Measurements from ENCODE around the gene ERH.

Gene ERH

GRCh38 chr14:69355154-69355597 lies 42.9 kb downstream of the ERH start:
- no peak for DNase-seq

- no peak for DNase-seq
Measured at GRCh38 chr14:69354383-69355153, 43.5 kb downstream of the ERH start.

DNA sequence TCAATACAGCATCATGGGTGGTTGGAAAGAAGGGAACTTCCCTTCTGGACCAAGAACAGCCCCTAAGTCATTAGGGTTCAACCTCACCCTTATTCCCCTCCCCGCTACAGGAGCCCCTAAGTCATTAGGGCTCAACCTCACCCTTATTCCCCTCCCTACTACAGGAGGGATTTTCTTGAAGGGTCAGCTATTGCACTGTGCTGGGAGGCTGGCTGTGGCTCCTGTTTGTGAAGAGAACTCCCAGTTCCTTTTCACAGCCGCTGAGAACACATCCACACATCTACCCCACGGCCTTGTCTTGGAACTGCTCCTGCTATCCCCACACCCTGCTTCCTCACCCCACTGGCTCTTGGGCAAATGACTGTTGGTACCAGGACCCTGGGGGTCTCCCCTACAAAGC lies 44.9 kb downstream of the ERH start:
- DNase-seq, result no peak

DNA sequence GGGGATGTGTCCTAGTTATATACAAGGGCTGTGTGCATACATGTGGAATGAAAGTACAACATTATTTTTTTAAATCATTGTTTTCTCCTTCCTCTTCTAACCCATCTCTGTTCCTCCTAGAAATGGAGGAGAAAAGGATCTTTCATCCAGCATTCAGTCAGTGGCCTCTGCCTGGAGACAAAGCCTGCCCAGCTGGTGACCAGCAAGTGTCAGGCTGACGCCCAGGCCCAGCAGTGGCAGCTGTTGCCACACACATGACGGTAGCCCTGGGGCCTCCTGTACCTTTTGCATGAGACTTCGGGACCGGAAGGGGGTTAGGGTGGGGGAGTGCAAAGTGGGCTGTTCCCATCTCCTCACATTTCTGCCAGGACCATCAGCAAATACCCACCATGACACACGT lies 46.2 kb downstream of the ERH start:
- no peak for DNase-seq

GRCh38 chr14:69351385-69351784 lies 46.7 kb downstream of the ERH start:
- DNase-seq, result no peak

DNA sequence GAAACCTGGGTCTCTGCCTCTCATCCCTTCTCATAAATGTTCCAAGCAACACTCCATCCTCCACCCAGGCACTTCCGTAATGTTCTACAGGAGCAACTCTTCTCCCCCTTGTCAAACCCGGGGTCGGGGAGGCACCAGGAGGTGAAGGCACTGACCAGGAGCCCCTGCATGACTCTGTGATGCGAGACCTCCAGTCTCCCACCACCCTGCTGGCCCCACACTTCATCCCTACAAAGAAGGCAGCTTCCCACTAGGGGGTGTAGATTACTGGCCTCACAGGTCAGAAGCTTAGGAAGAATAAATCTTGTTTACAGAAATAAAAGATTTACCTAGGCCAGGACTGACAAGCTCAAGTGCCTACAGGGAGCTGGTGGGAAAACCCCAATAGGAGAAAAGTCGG lies 47.2 kb downstream of the ERH start:
- DNase-seq, result no peak

DNA sequence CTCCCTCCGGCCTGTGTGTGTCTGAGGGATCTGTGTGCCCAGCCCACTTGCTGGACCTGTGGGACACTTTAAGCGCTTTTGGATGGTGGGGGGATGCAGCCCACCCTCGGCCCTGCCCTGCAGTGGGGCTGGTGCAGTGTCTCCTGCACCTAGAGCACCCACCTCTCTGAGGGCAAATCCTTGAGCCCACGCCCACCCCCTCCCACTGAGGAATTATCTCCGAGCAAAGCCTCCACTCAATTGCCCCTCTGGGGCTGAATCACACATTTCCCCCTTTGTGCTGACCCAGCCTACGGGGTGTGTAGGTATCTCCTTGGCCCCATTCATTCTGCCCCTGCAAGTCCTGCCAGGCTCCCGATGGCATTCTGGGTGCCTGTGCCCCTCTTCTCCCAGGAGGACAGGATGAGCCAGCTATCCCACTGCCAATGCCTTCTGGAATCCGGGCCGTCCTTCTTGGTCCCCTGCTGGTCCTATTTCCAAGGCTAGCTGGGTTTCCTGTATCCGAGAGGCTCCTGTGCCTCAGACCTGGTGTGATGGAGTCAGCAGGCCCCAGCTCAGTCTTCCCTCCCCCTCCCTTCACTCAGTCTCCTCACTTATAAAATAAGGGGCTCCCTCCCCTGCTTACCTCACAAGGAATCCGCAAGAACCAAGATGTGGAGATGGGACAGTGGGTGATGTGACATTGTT lies 48.9 kb downstream of the ERH start:
- no peak for DNase-seq

GRCh38 chr14:69346710-69347109 lies 51.4 kb downstream of the ERH start:
- no peak for DNase-seq

DNA sequence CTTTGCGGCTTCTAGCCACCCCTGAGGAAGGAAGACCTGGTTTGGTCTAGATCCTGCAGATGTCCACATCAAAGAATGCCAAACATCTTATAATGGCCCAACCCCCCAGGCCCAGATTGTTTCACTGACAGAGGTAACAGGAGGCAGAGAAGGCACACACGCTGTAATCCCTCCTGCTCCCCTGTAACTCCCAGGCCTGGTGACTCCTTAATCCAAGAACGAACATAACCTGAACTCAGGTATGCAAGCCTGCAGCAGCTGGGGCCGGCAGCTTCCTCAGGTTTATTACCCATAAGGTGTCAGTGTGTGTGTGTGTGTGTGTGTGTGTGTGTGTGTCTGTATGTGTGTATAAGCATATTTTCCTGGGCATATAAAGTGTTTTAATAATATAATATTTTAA lies 52.7 kb downstream of the ERH start:
- DNase-seq, result no peak

- no peak for DNase-seq
Measured at GRCh38 chr14:69344171-69344570, 53.9 kb downstream of the ERH start.

DNA sequence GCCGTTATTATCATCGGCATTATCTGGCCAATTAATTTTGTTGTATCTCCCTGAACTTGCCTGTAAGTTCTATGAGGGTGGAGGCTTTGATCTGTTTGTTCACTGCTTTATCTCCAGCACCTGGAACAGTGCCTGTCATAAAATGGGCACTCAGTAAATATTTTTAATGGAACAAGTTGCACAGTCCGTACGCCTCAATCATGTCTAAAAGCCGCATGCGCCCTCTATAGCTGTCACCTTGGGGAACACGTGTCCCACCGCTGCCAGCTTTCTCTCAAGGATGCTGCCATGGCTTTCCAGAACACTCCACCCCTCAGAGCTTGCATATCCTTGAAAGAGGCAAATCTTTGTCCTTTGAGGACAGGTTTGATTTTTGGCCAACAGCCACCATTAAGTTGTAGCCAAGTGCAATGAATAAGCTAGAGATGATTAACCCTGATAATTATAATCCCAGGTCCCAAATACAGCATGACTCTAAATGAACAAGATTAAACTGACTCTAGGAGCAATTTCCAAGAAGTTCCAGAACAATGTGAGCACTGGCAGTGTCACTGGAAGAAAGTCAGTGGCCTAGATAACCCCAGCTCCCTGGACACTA lies 55.1 kb downstream of the ERH start:
- no peak for DNase-seq

DNA sequence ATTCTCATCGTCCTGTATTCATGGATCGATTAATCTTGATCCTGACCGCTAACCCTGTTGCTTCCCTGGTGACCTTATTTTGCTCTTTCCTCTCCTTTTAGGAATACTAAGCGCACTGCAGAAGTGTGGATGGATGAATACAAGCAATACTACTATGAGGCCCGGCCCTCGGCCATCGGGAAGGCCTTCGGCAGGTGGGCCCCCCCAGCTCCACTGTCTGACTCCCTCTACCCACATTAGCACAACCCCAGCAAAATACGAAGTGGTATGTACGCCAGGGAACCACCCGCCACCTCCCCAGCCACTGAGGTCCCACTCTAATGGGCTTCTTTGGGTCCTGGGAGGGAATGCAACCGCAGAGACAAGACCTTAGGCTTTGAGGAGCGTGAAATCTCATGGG lies 58.7 kb downstream of the ERH start:
- no peak for DNase-seq

DNA sequence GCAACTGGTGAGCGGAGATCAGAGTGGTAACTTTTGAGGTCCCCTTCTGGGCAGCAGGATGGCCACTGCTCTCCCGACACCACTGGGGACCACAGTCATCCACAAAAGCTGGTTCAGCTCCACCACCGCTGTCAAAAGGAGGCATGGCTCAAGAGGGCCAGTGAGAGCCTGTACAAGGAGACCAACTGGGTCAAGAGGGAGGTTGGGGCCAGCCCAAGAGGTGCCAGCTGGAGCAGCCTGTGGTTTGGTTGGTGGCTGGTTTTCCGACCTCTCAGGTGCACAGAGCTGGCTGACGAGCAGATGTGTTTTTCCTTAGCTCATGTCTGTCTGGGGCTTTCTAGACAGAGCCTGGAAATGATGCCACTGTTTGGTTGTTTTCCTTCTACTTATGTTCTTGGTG lies 60.1 kb downstream of the ERH start:
- no peak for DNase-seq

DNA sequence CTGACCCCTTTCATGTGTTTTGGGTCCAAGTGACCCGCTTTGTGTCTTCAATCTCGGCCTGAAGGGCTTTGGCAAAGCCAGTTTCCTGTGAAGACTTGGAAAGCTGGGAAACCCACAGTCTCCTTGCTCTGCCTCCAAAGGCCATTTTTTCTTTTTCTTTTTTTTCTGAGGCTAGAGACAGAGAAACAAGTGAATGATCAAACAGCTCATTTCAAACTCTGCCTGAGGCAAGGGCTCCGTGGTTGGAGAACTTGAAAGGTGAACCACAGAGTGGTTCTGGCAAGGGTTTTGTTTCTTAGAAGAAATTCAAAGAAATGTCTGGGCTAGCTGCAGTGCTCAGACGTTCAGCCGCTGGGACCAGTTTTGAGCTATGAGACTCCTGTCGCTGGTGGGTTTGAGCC lies 62.7 kb downstream of the ERH start:
- no peak for DNase-seq

DNA sequence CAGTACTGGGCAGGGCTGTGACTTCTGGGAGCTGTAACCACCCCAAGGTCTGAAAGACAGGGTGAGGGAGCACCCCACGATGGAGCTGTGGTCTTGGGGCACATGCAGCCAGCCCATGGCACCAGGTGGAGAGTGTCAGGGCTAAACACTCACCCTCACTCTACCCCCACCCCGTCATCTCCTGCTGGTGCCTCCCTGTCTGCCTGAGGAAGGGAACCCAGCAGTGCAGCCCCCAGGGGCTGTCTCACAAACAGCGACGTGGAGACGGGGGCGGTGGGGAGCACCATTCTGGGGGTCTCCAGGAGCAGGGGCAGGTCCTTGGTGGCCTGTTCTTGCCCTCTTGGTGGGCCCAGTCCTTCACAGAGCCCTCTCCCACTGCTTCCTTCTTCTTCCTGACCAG lies 63.5 kb downstream of the ERH start:
- DNase-seq, result no peak

DNA sequence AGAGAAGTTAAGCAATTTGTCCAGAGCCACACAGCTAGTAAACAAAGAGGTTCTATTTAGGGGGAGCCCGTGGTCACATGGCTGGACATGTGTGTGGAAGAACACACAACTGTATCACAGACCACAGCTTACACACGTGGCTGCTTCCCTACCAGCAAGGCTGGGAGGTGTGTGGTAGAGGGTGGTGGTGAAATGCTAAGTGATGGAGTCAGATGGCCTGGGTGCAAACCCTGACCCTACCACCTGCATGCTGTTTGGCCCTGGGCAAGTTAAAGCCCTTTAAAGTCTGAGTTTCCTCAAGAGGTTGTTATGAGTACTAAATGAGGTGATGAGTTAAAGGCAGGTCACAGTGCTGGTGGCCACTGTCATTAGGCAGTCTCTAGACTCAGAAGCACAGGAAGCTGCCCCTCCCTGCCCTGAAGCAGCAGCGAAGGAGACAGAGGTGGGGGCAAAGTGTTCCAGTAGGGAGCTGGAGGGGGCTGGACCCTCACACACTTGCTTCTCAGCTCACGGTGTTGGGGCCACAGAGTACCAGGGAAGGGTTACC lies 64.2 kb downstream of the ERH start:
- DNase-seq, result no peak

DNA sequence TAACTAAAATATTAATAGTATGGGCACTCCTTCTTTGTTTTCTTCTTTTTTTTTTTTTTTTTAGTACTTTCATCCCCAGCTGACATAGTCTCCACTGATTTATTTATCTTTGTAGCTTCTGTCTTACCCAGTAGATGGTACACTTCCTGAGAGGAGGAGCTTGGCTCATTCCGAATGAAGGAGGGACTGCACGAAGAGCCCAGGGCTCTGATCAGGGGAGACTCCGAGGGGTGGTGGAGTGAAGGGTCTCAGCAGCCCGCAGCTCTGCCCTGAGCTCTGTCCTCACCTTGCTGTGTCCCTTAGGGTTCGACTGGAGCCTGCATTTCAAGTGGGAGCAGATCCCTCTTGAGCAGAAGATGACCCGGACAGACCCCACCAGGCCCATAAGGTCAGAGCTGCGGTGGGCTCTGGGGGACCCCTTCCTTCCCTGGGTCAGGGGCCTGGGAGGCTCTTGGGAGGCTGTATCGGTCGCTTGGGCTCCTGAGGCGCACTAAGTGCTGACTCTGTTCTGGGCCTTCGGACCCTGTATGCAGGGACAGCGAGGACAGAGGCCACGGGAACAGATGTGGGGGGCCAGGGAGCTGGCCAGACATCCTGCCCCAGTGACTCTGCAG lies 65.2 kb downstream of the ERH start:
- DNase-seq, result no peak

DNA sequence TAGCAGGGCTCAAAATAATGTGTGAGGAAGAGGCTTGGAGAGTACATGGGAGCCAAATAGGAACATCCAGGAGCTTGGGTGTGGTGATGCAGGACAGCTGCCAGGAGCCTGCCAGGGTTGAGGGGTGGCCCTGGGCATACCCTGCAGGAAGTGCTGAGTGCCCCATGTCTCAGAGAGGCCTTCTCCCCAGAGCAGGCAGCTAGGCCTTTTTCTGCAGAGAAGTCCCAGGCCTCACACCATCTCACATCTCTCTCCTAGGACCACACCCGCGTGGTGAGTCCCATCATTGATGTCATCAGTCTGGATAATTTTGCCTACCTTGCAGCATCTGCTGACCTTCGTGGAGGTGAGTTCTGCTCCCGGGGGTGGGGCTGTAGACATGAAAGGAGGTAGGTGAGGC lies 66.9 kb downstream of the ERH start:
- DNase-seq, result no peak
